Measurements from ENCODE around the gene GJA9. TPM values are rescaled to one million over a fixed set of nuclear protein-coding genes. Genes with fewer than 3 reads are reported as not detected.

The GJA9 gene
- total and polyA plus RNA-seq, 5 donors from 2014 or later, result not detected

DNA sequence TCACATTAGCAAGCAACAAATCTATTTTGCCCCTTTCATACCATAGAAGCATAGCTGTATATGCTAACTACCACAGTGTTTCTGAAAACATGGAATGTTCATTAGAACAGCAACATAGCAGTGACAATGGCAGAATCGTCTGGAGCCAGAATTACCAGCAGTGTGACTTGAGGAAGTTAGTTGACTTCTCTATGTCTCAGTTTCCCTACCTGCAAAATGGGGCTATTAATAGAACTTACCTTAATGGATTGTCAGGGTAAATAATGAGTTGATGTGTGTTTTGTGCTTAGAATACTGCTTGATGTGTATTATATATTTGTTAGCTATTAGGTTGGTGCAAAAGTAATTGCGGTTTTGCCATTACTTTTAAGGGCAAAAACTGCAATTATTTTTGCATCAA lies 14.8 kb upstream of the GJA9 start:
- Mint-ChIP-seq H3K9me3 (no peaks in the 10 kb centered on the region), H3K4me3 (no peak overlapping the region), H3K4me1 (no peaks in the 10 kb centered on the region), H3K27me3 (no peaks in the 10 kb centered on the region), H3K27ac (no peak overlapping the region), H3K36me3 (no peaks in the 10 kb centered on the region)
- Histone ChIP-seq H3K4me3 (ENCODE audit: low read depth, low read length) (no peak overlapping the region), H3K4me1 (ENCODE audit: control insufficient read depth, insufficient read depth, low read length, poor library complexity, severe bottlenecking) (no peaks in the 10 kb centered on the region), H3K36me3 (ENCODE audit: control insufficient read depth, insufficient read depth, low read length) (no peaks in the 10 kb centered on the region), H3K9me3 (ENCODE audit: control insufficient read depth in 2 of 2, low read length in 2 of 2) (no peaks in the 10 kb centered on the region), H3K27me3 (ENCODE audit: control insufficient read depth, insufficient read depth, low read length) (no peaks in the 10 kb centered on the region), H3K27ac (ENCODE audit: insufficient read depth, low read length, poor library complexity, severe bottlenecking) (no peak overlapping the region)
- no peak for DNase-seq
- no peak for ATAC-seq (ENCODE audit: low read depth in 2 of 2)

DNA sequence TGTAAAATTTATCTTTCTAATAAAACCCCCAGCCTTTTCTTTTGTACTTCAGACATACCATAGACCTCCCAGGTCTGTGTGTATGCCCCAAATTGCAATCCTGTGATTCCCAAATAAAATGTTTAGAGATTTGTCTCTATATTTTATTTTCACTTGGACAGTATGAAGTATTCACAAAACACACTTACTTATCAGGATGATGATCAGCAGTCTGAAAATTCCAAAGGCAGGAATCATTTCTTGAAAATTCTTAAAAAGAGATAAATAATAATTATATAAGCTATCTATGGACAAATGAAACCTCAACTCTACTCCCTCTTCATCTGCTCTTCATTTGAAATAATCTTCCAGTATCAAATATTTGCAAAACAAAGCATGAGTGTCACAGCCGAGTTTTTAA lies 11.6 kb upstream of the GJA9 start:
- no peaks in the 10 kb centered on the region for H3K27me3 Mint-ChIP-seq
- no peak for DNase-seq
- no peak overlapping the region for H3K27ac Mint-ChIP-seq
- no peaks in the 10 kb centered on the region for H3K27me3 ChIP-seq (ENCODE audit: control insufficient read depth, insufficient read depth, low read length)
- no peak overlapping the region for H3K4me3 Mint-ChIP-seq
- no peak overlapping the region for H3K4me3 ChIP-seq (ENCODE audit: low read depth, low read length)
- H3K36me3 ChIP-seq (ENCODE audit: control insufficient read depth, insufficient read depth, low read length), result no peaks in the 10 kb centered on the region
- H3K9me3 ChIP-seq (ENCODE audit: control insufficient read depth in 2 of 2, low read length in 2 of 2), result no peaks in the 10 kb centered on the region
- no peaks in the 10 kb centered on the region for H3K36me3 Mint-ChIP-seq
- H3K27ac ChIP-seq (ENCODE audit: insufficient read depth, low read length, poor library complexity, severe bottlenecking), result no peak overlapping the region
- H3K9me3 Mint-ChIP-seq, result no peaks in the 10 kb centered on the region
- ATAC-seq (ENCODE audit: low read depth in 2 of 2), result no peak
- H3K4me1 Mint-ChIP-seq, result no peaks in the 10 kb centered on the region
- no peaks in the 10 kb centered on the region for H3K4me1 ChIP-seq (ENCODE audit: control insufficient read depth, insufficient read depth, low read length, poor library complexity, severe bottlenecking)

DNA sequence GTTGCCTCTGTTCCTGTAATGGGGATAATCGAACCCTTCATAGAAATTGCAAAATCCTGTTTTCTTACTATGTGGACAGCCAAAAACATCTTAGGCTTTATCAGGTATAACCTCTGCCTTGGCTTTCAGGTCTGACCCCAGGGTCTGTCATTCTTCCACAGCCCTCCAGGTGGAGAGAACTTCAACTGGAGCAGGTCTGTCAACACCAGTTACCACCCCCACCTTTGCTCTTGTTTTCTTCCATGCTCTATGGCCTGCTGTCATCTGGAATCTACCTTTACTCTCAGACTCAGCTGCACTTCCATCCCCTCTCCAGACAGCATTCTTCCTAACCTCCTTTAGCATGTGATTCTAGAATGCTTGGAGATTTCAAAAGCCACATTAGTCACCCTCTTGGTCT lies 10.4 kb upstream of the GJA9 start:
- Mint-ChIP-seq H3K36me3 (no peaks in the 10 kb centered on the region), H3K27ac (no peak overlapping the region), H3K4me3 (no peak overlapping the region), H3K9me3 (no peaks in the 10 kb centered on the region), H3K4me1 (no peaks in the 10 kb centered on the region), H3K27me3 (no peaks in the 10 kb centered on the region)
- H3K27me3 ChIP-seq (ENCODE audit: control insufficient read depth, insufficient read depth, low read length), result no peaks in the 10 kb centered on the region
- ATAC-seq (ENCODE audit: low read depth in 2 of 2), result no peak
- H3K36me3 ChIP-seq (ENCODE audit: control insufficient read depth, insufficient read depth, low read length), result no peaks in the 10 kb centered on the region
- DNase-seq, result peak in 1 of 3 donors; percentile 13
- no peak overlapping the region for H3K27ac ChIP-seq (ENCODE audit: insufficient read depth, low read length, poor library complexity, severe bottlenecking)
- no peaks in the 10 kb centered on the region for H3K9me3 ChIP-seq (ENCODE audit: control insufficient read depth in 2 of 2, low read length in 2 of 2)
- no peak overlapping the region for H3K4me3 ChIP-seq (ENCODE audit: low read depth, low read length)
- no peaks in the 10 kb centered on the region for H3K4me1 ChIP-seq (ENCODE audit: control insufficient read depth, insufficient read depth, low read length, poor library complexity, severe bottlenecking)

DNA sequence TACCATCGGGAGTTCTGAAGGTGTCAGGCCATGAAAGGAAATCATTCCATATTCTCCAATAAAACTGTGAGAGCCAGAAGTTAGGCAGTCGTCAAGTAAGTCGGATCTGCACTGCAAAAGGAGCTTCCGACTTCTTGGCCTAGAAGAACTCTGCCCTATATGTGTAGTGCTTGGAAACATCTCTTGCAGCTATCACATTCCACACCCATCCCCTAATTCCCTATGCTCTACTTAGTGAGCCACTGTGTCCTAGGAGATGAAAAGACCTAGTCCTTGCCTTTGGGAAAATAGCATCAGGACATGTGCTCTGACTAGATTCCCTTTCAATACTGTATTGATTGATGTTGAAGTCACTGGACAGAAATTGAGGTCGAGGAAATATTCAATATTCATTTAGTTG lies 8.2 kb upstream of the GJA9 start:
- no peak for DNase-seq
- Mint-ChIP-seq H3K36me3 (no peaks in the 10 kb centered on the region), H3K9me3 (no peaks in the 10 kb centered on the region), H3K27ac (no peak overlapping the region), H3K4me3 (no peak overlapping the region), H3K27me3 (no peaks in the 10 kb centered on the region), H3K4me1 (no peaks in the 10 kb centered on the region)
- no peak overlapping the region for H3K27ac ChIP-seq (ENCODE audit: insufficient read depth, low read length, poor library complexity, severe bottlenecking)
- H3K4me3 ChIP-seq (ENCODE audit: low read depth, low read length), result no peak overlapping the region
- no peaks in the 10 kb centered on the region for H3K9me3 ChIP-seq (ENCODE audit: control insufficient read depth in 2 of 2, low read length in 2 of 2)
- H3K27me3 ChIP-seq (ENCODE audit: control insufficient read depth, insufficient read depth, low read length), result no peaks in the 10 kb centered on the region
- no peaks in the 10 kb centered on the region for H3K36me3 ChIP-seq (ENCODE audit: control insufficient read depth, insufficient read depth, low read length)
- no peaks in the 10 kb centered on the region for H3K4me1 ChIP-seq (ENCODE audit: control insufficient read depth, insufficient read depth, low read length, poor library complexity, severe bottlenecking)
- ATAC-seq (ENCODE audit: low read depth in 2 of 2), result no peak

DNA sequence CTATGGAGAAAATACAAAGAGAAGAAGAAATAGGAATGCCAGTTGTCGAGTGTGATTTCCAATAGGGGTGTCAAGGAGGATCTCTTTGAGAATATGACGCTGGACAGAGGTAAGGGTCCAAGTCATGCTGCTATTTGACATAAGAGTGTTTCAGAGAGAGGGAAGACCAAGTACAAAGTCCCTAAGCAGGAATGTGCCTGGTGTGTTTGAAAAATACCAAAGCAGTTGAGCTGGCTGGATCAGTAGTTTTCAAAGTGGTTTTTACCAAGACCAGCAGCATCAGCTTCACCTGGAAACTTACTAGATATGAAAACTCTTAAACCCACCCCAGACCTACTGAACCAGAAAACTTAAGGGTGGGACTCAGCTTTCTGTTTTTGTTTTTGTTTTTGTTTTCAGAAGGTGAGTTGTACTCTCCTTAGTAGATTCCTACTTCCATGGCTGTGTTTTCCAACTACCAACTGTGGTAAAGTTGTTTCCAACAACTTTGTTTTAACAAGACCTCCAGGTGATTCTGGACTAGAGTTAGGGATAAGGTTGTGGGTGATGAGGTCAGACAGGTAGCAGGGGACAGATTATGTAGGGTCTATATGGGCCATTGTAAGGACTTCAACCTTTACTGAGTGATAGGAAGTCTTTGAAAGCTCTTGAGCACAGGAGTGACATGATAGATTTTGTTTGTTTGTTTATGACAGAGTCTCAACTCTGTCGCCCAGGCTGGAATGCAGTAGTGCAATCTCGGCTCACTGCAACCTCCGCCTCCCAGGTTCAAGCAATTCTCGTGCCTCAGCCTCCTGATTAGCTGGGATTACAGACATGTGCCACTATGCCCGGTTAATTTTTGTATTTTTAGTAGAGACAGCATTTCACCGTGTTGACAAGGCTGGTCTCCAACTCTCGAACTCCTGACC lies 7.3 kb upstream of the GJA9 start:
- Mint-ChIP-seq H3K4me3 (no peak overlapping the region), H3K9me3 (no peaks in the 10 kb centered on the region), H3K4me1 (no peaks in the 10 kb centered on the region), H3K36me3 (no peaks in the 10 kb centered on the region), H3K27me3 (no peaks in the 10 kb centered on the region), H3K27ac (no peak overlapping the region)
- ATAC-seq (ENCODE audit: low read depth in 2 of 2), result no peak
- no peaks in the 10 kb centered on the region for H3K36me3 ChIP-seq (ENCODE audit: control insufficient read depth, insufficient read depth, low read length)
- H3K4me1 ChIP-seq (ENCODE audit: control insufficient read depth, insufficient read depth, low read length, poor library complexity, severe bottlenecking), result no peaks in the 10 kb centered on the region
- no peaks in the 10 kb centered on the region for H3K27me3 ChIP-seq (ENCODE audit: control insufficient read depth, insufficient read depth, low read length)
- DNase-seq, result no peak
- no peak overlapping the region for H3K4me3 ChIP-seq (ENCODE audit: low read depth, low read length)
- H3K27ac ChIP-seq (ENCODE audit: insufficient read depth, low read length, poor library complexity, severe bottlenecking), result no peak overlapping the region
- H3K9me3 ChIP-seq (ENCODE audit: control insufficient read depth in 2 of 2, low read length in 2 of 2), result no peaks in the 10 kb centered on the region

DNA sequence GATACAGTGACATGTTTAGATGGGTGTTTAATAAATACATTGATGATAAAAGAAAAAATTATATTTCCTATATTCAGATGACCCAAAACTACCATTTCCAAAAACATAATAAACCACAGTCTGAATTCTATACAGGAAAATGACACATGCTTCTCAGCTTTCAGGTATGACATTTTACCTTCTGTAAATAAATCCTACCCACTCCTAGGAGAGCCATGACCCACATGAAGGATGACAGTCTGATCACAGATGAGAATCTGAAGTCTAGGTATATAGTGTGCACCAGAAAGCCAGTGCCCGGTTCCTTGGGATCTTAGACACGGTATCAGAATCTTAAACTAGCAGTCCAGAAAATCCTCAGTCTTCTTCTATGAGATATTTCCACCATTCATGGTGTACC lies 3.7 kb upstream of the GJA9 start:
- Histone ChIP-seq H3K27me3 (ENCODE audit: control insufficient read depth, insufficient read depth, low read length) (no peaks in the 10 kb centered on the region), H3K4me3 (ENCODE audit: low read depth, low read length) (no peak overlapping the region), H3K27ac (ENCODE audit: insufficient read depth, low read length, poor library complexity, severe bottlenecking) (no peak overlapping the region), H3K9me3 (ENCODE audit: control insufficient read depth in 2 of 2, low read length in 2 of 2) (no peaks in the 10 kb centered on the region), H3K36me3 (ENCODE audit: control insufficient read depth, insufficient read depth, low read length) (no peaks in the 10 kb centered on the region), H3K4me1 (ENCODE audit: control insufficient read depth, insufficient read depth, low read length, poor library complexity, severe bottlenecking) (no peaks in the 10 kb centered on the region)
- H3K9me3 Mint-ChIP-seq, result no peaks in the 10 kb centered on the region
- H3K4me3 Mint-ChIP-seq, result no peak overlapping the region
- ATAC-seq (ENCODE audit: low read depth in 2 of 2) (no peak), DNase-seq (no peak)
- H3K27ac Mint-ChIP-seq, result no peak overlapping the region
- H3K27me3 Mint-ChIP-seq, result no peaks in the 10 kb centered on the region
- no peaks in the 10 kb centered on the region for H3K4me1 Mint-ChIP-seq
- H3K36me3 Mint-ChIP-seq, result no peaks in the 10 kb centered on the region

DNA sequence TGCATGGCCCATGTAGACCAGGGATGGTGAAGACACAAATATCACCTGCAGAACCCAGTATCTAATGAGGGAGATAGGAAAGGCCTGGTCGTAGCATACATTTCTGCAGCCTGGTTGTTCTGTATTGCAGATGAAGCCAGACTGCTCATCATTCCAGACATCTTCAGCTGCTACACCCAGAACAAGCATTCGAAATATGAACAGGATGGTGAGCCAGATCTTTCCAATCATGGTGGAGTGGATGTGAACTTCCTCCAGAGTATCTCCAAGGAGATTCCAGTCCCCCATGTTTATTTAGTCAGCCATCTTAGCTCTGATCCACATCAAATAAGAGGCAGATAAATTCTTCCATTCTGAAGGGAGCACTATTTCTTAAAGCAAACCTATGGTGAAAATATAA lies 5.6 kb downstream of the GJA9 start:
- H3K9me3 ChIP-seq (ENCODE audit: control insufficient read depth in 2 of 2, low read length in 2 of 2), result no peaks in the 10 kb centered on the region
- H3K4me1 ChIP-seq (ENCODE audit: control insufficient read depth, insufficient read depth, low read length, poor library complexity, severe bottlenecking), result peaks cover 19% of the 10 kb centered on the region
- H3K27me3 Mint-ChIP-seq, result no peaks in the 10 kb centered on the region
- no peak overlapping the region for H3K4me3 ChIP-seq (ENCODE audit: low read depth, low read length)
- no peak for ATAC-seq (ENCODE audit: low read depth in 2 of 2)
- H3K27me3 ChIP-seq (ENCODE audit: control insufficient read depth, insufficient read depth, low read length), result no peaks in the 10 kb centered on the region
- no peaks in the 10 kb centered on the region for H3K36me3 ChIP-seq (ENCODE audit: control insufficient read depth, insufficient read depth, low read length)
- H3K36me3 Mint-ChIP-seq, result no peaks in the 10 kb centered on the region
- DNase-seq, result no peak
- H3K27ac Mint-ChIP-seq, result no peak overlapping the region
- peaks cover 15 to 34% (median 18%) of the 10 kb centered on the region in 4 donors for H3K4me1 Mint-ChIP-seq
- H3K27ac ChIP-seq (ENCODE audit: insufficient read depth, low read length, poor library complexity, severe bottlenecking), result no peak overlapping the region
- peaks cover 0 to 3% (median 0%) of the 10 kb centered on the region in 7 donors for H3K9me3 Mint-ChIP-seq
- peak overlapping the region in 2 of 4 donors; percentile 73 to 97 for H3K4me3 Mint-ChIP-seq
